Tongue (tissue), 2 donors: ENCODE measurements around the gene COPZ2. TPM values are rescaled to one million over a fixed set of nuclear protein-coding genes. Genes with fewer than 3 reads are reported as not detected.
"Not testable (repeated sequence)": the region's sequence is repeated elsewhere in the genome, so short reads cannot be mapped to it uniquely, and the experiment has no call there.

Experiments used
- DNase-seq: peaks from one replicate; pipeline ENCODE4 v3.0.0-alpha.2; 2015
- total RNA-seq: library from RNA; depleted of rRNA; stranded (reverse); fragments of >200 nt; gene quantifications from one replicate; pipeline ENCODE4 v1.2.3, GENCODE V29; 2014

Gene COPZ2
- total RNA-seq, 1 donor from 2014 or later, result 18.2 TPM

GRCh38 chr17:48028736-48029135, 8.9 kb downstream of the COPZ2 start:
- DNase-seq, result no peak

- no peak for DNase-seq
Observed at GRCh38 chr17:48027322-48027981, 10.1 kb downstream of the COPZ2 start.

- peak; percentile 96 for DNase-seq
Observed at GRCh38 chr17:48026502-48027321, 10.9 kb downstream of the COPZ2 start.

- DNase-seq, result peak; percentile 32
Observed at GRCh38 chr17:48025904-48026501, 11.6 kb downstream of the COPZ2 start.

GRCh38 chr17:48025040-48025903, 12.3 kb downstream of the COPZ2 start:
- peak; percentile 98 for DNase-seq

GRCh38 chr17:48024149-48025039, 13.2 kb downstream of the COPZ2 start:
- DNase-seq, result peak; percentile 63

DNA sequence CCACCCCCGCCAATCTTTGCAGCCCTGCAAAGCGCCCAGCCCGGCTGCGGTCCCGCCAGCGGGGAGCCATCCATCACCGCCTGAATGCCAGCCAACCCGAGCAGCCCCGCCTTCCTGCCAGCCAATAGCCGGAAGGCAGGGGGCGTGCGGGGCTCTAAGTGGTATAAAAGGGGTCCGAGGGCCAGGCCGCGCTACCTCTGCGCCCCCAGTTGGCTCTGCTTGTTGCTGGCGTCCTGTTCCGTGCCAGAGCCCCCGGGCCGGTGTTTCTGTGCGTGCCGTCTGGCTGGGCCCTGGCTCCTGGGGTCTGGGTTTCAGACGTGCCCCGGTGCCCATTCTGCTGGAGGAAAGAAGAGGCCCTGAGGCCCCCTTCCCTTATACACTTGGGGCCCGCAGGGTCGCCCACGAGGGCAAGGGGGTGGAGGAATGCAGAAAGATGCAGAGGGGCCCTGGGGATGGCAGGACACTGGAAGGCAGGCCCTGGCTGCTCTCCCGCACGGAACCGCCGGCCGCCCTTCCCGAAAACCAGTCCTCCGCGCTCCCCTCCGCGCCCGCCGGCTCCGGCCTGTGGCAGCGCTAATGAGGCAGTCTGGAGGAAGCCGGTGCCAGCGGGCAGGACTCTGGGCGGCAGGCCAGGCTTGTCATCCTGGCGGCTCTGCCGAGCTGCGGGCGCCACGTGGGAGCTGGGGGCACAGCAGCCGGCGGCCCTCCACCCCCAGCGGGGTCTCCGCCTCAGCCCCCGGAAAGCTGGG, 14.0 kb downstream of the COPZ2 start:
- peak; percentile 91 for DNase-seq

GRCh38 chr17:48022901-48023300, 14.7 kb downstream of the COPZ2 start:
- DNase-seq, result no peak

DNA sequence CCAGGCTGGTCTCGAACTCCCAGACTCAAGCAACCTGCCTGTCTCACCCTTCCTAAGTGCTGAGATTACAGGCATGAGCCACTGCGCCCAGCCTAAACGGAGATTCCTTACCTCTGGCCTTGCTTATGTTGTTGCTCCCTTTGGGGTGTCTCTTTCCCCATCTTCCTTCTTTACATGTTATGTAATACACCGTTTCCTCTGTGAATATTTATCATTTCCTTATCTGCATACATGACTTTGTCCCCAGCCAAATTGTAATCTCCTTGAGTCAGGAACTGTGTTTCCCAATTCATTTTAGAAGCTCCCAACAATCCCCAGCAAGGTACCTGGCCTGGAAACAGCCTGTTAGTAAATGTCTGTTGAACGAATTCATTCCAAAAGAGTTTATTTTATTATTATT, 15.7 kb downstream of the COPZ2 start:
- no peak for DNase-seq

GRCh38 chr17:48017817-48018158, 19.8 kb downstream of the COPZ2 start:
- not testable (repeated sequence) for DNase-seq

DNA sequence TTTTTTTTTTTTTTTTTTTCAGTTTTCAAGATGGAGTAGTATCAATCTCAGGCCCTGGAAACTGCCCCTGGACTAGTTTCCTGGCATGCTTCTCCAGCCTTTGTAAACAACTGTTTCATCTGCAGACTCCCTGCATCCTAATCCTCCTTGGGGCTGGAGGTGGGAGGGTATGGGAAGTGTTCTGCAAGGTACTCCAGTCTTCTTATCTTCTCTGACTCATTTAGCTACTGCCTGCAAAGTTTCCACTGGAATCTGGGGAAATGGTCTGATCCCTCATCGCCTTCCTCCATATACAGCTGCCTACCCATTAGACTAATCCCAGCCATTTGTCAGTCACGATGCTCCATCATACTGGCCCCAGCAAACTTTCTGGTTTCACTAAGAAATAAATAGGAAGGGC, 21.5 kb downstream of the COPZ2 start:
- no peak for DNase-seq

DNA sequence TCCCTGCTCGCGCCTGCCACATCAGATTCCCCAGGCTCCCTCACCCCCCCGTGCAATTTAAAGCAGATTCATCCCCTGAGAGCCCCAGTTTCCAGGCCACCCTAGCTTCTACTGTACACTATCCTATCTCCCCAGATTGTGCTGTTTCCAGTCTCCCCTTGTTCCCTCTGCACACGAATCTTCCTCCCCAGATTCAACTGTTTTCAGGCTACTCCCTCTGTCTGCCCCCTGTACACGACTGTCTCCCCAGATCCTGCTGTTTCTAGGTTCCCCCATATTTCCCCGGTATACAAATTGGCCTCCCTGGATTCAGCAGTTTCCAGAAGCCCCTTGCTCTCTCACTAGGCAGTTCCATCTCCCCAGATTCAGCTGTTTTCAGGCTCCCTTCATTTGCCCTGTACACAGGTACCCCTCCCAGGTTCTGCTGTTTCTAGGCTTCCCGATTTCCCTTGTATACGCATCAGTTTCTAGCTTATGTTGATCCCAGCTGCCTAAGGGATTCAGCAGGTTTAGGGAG, 22.9 kb downstream of the COPZ2 start:
- peak; percentile 29 for DNase-seq

GRCh38 chr17:48013876-48014594, 23.6 kb downstream of the COPZ2 start:
- DNase-seq, result no peak

GRCh38 chr17:48012654-48013053, 24.9 kb downstream of the COPZ2 start:
- no peak for DNase-seq

DNA sequence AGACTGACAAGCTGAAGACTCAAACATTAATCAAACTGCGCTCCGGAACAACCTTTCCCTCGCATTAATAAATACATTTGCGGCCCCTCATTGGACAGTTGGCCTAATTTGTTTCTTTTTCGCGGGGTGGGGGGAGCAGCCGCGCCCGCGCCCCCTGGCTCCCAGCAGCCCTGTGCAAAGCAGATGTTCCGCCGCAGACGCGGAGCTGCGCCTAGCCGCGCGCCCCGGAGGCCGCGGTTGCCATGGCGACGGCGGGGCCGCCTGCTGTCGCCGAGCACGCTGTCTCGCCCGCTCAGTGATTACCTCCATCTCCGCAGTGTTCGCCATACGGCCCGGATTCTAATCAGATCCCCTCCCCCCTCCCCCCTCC, 25.5 kb downstream of the COPZ2 start:
- peak; percentile 74 for DNase-seq

DNA sequence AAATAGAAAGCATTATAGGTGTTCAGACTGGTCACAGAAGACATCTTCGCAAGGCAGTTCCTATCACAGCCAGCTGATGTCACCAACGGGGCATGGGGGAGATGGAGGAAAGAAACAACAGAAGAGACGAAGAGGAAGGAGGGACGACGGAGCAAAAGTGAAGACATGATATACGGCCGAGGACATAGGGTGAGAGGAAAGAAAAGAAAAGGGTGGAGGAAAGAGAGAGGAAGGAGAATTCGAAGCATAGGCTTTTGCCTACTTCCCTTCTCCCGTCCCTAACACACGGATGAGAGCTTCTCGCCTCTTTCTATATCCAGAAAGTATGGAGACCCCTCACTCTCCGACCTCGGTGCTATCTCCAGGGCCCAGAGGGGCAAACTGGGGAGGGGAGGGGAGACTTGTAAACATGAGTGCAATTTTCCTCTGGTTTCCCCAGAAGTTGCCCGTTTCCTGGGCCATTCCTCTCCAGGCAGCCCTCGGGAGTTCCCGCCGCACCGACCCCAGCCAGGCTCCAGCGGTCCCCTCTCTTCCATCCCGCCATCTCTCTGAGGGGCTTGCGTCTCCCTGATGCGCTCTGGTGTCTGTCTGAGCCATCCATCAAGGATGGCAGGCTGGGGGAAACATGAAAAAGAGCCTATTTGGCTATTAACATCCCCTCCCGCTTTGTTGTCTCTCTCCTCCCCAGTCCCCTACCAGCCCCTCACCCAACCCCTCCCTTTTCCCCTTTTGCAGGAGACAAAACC, 26.0 kb downstream of the COPZ2 start:
- DNase-seq, result no peak

DNA sequence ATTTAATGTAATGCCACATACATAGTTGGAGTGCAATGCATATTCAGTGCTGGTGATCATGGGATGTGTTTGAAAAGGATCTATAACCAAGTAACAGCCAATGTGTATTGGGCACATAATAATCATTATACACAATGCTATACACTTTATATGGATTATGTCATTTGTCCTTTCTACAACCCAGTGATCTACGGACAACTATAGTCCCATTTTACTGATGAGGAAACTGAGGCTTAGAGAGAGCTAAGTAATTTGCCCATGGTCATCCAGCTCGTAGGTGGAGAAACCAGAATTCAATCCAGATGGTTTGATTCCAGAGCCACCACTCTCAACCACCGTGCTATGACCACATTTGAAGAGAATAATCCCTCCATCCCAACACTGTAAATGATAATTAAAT, 27.4 kb downstream of the COPZ2 start:
- no peak for DNase-seq

GRCh38 chr17:48006936-48007709, 30.5 kb downstream of the COPZ2 start:
- no peak for DNase-seq
